Activated naive CD4-positive, alpha-beta T cell treated with anti-CD3 and anti-CD28 coated beads, Interleukin-2, amount 50 U/mL, for 24 hours (primary cell): ENCODE data around the gene SLC27A2.
A peak's percentile ranks its signal among the peaks of the same experiment; 100 is the strongest.
"Not testable (repeated sequence)": the region's sequence is repeated elsewhere in the genome, so short reads cannot be mapped to it uniquely, and the experiment has no call there.

Experiments
- H3K27ac Mint-ChIP-seq: one replicate; pipeline ENCODE4 v1.8.0; 2021; ENCODE audit warnings: mild to moderate bottlenecking, mixed read lengths
- H3K27me3 Mint-ChIP-seq: one replicate; pipeline ENCODE4 v1.8.0; 2021; ENCODE audit warnings: mixed read lengths
- H3K36me3 Mint-ChIP-seq: one replicate; pipeline ENCODE4 v1.8.0; 2021; ENCODE audit warnings: mixed read lengths
- H3K4me1 Mint-ChIP-seq: one replicate; pipeline ENCODE4 v1.8.0; 2021; ENCODE audit warnings: mixed read lengths
- H3K4me3 Mint-ChIP-seq: one replicate; pipeline ENCODE4 v1.8.0; 2021; ENCODE audit warnings: mild to moderate bottlenecking, mixed read lengths
- H3K9me3 Mint-ChIP-seq: one replicate; pipeline ENCODE4 v1.8.0; 2021; ENCODE audit warnings: mixed read lengths

Gene SLC27A2

DNA sequence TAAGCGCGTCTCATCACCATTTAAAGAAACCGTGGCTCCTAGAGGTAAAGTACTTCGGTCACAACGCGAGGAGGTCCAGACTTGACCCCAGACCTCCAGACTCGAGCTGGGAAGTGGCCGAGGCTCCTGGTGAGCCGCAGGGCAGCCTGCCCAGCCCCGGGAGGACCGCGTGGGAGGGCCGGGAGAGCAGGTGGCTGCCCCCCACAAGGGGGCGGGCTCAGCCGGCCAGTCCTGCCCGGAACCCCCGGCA lies at the start of gene SLC27A2:
Gene SLC27A2, plus strand, starts transcription at position 228 of the 250 bp plus-strand sequence. CDS start 232 bp downstream, outside the sequence.
- H3K27ac Mint-ChIP-seq, result peak within 1 kb of the TSS; percentile 59
- no peaks in the 10 kb centered on the region for H3K36me3 Mint-ChIP-seq
- no peaks in the 10 kb centered on the region for H3K9me3 Mint-ChIP-seq
- H3K4me1 Mint-ChIP-seq, result peaks cover 21% of the 10 kb centered on the region
- peaks cover 24% of the 10 kb centered on the region for H3K27me3 Mint-ChIP-seq
- H3K4me3 Mint-ChIP-seq, result peak within 1 kb of the TSS; percentile 90

DNA sequence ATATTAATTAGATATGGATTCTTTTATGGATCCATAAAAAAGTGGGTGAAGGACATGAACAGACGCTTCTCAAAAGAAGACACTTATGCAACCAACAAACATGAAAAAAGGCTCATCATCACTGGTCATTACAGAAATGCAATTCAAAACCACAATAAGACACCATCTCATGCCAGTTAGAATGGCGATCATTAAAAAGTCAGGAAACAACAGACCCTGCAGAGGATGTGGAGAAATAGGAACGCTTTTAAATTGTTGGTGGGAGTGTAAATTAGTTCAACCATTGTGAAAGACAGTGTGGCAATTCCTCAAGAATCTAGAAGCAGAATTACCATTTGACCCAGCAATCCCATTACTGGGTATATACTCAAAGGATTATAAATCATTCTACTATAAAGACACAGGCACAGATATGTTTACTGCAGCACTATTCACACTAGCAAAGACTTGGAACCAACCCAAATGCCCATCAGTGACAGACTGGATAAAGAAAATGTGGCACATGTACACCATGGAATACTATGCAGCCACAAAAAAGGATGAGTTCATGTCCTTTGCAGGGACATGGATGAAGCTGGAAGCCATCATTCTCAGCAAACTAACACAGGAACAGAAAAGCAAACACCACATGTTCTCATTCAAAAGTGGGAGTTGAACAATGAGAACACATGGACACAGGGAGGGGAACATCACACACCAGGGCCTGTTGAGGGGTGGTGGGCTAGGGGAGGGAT lies 49.6 kb upstream of the SLC27A2 start:
- not testable (repeated sequence) for H3K4me3 Mint-ChIP-seq, H3K4me1 Mint-ChIP-seq, H3K36me3 Mint-ChIP-seq, H3K9me3 Mint-ChIP-seq, H3K27me3 Mint-ChIP-seq
- H3K27ac Mint-ChIP-seq, result peak overlapping the region; percentile 48

DNA sequence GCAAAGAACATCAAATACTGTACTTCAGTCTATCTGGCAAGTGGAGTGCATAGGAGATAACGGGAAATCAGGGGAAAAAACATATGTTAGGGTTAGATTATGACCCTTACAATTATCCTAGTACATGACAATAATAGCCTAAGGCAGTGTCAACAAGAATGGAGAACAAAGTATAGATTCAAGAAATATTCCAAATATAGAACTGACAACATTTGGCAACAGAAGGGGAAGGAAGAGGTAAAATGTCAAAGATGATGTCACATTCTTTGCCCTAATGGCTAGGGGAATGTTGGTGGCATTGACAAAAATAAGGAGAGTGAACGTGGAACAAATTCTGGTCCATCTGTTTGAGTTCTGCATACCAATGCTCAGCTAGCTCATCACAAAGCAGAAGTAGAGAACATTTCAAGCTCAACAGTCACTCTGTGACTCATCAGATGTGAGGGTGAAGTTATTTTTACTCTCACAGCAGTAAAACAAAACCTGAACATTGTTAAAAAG lies 47.4 kb upstream of the SLC27A2 start:
- peak overlapping the region; percentile 88 for H3K27ac Mint-ChIP-seq
- H3K4me1 Mint-ChIP-seq, result peaks cover 5% of the 10 kb centered on the region
- no peak overlapping the region for H3K4me3 Mint-ChIP-seq
- no peaks in the 10 kb centered on the region for H3K9me3 Mint-ChIP-seq
- H3K36me3 Mint-ChIP-seq, result no peaks in the 10 kb centered on the region
- H3K27me3 Mint-ChIP-seq, result peaks cover 6% of the 10 kb centered on the region

DNA sequence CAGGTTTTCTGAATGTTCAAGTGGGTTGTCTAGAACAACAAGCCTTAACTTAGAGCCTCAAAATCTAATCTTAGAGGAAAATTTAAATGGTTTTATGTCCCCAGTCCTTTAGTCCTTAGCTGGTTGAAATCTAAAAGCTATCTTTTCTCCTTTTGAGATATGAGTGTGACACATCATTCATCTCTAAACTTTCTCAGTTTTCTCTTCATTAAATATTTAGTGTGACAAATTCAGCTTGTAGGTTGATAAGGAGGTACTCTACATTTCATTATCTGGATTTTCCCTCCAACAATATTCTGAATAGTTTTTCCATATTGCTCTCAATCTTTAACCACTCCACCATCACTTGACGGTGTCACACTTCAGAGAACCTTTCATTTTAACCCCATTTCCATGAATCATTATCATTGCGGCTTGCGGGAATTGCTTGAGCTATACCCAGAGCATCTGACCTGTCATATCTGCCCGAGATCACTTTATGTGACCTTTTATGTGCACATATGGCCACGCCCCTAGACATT lies 46.9 kb upstream of the SLC27A2 start:
- H3K4me1 Mint-ChIP-seq, result peaks cover 5% of the 10 kb centered on the region
- H3K4me3 Mint-ChIP-seq, result no peak overlapping the region
- no peaks in the 10 kb centered on the region for H3K36me3 Mint-ChIP-seq
- H3K27ac Mint-ChIP-seq, result peak overlapping the region; percentile 31
- no peaks in the 10 kb centered on the region for H3K9me3 Mint-ChIP-seq
- peaks cover 6% of the 10 kb centered on the region for H3K27me3 Mint-ChIP-seq

DNA sequence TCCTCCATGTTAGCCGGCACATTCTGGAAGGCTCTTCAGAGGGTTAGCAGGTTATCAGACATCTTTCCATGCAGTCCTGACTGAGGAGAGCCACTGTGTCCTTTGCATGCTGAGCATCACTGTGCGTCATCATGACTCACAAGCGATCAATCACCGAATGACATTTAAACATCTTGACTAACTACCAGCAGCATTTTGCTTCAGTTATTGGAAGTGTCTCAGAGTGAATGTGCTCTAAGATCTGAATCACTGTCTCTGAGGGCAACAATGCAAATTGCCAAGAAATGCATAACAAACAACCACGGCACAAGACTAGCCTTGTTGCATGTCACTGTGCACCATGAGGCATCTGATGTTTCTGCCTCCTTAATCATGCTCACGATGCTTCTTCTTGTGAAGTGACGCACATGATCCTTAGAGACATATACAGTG lies 44.6 kb upstream of the SLC27A2 start:
- H3K4me3 Mint-ChIP-seq, result no peak overlapping the region
- no peaks in the 10 kb centered on the region for H3K9me3 Mint-ChIP-seq
- H3K4me1 Mint-ChIP-seq, result peaks cover 5% of the 10 kb centered on the region
- peak overlapping the region; percentile 70 for H3K27ac Mint-ChIP-seq
- H3K27me3 Mint-ChIP-seq, result peaks cover 4% of the 10 kb centered on the region
- H3K36me3 Mint-ChIP-seq, result no peaks in the 10 kb centered on the region

DNA sequence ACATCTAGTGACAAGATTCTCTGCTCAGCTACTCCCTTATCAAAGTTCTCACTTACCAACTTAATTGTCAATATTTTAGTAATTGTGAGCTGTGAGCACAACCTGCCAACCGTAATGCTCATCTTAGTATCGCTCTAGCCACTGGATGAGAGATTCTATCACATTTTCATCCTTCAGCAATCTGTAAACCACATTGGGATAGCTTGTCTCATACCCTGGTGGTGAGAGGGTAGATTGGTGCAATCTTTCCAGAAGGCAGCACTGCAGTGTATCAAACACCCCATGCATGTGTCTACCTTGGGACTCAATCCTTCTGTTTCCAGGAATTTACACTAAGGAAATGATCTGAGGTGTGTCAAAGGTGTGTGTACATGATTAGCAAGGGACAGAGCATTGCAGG lies 44.1 kb upstream of the SLC27A2 start:
- H3K27me3 Mint-ChIP-seq, result no peaks in the 10 kb centered on the region
- no peaks in the 10 kb centered on the region for H3K9me3 Mint-ChIP-seq
- H3K36me3 Mint-ChIP-seq, result no peaks in the 10 kb centered on the region
- H3K27ac Mint-ChIP-seq, result no peak overlapping the region
- no peak overlapping the region for H3K4me3 Mint-ChIP-seq
- peaks cover 5% of the 10 kb centered on the region for H3K4me1 Mint-ChIP-seq

DNA sequence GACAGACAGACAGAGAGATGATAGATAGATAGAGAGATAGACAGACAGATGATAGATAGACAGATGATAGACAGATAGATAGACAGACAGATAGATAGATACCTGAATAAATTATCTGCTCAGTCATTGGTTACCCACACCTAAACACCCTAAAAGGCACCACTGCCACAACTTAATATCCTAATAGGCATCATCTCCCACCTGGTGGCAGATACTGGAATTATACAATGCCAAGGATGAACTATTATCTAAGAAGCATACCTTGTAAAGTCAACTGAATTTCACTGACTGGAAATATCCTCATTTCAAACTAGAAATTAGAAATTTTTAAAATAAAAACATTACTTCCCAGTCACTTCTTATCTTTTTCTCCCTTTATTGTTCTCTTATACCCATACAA lies 43.6 kb upstream of the SLC27A2 start:
- Mint-ChIP-seq H3K36me3 (no peaks in the 10 kb centered on the region), H3K4me3 (no peak overlapping the region), H3K27me3 (no peaks in the 10 kb centered on the region), H3K27ac (no peak overlapping the region), H3K9me3 (no peaks in the 10 kb centered on the region), H3K4me1 (peaks cover 5% of the 10 kb centered on the region)

DNA sequence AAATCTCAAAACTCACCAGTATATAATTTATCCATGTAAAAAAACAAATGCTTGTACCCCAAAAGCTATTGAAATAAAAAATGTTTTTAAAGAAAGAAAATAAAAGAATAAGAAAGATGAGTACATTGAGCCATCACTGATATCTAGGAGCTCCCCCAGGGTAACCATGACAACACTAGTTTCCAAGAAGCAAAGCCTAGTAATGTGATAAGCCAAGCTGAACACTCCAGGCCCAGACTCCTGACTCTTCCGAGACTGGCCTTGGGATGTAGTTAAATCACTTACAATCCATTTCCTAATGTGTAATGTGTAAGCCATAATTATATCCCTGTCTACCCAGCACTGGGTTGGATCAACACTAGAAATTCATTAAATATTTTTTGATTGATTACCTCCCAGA lies 41.9 kb upstream of the SLC27A2 start:
- H3K4me3 Mint-ChIP-seq, result no peak overlapping the region
- H3K4me1 Mint-ChIP-seq, result no peaks in the 10 kb centered on the region
- no peaks in the 10 kb centered on the region for H3K27me3 Mint-ChIP-seq
- H3K27ac Mint-ChIP-seq, result no peak overlapping the region
- no peaks in the 10 kb centered on the region for H3K36me3 Mint-ChIP-seq
- no peaks in the 10 kb centered on the region for H3K9me3 Mint-ChIP-seq

DNA sequence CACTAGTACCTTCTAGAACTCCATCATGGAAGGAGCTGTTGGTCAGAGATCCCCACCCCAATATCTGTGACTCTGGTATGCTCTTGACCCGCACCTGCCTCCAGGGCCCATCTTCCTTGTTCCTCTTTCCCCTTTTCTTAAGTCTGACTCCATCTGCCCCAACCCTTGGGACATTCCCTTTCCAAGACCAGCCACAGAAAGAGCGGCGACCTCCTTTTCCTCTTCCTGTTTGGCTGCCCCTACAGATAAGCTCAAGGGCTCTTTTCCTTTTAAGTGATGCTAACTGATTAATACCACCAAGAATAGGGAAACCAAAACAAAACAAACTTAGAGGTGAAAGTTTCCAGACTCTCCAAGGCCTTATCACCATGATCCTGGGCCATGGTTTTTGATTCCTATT lies 41.0 kb upstream of the SLC27A2 start:
- H3K9me3 Mint-ChIP-seq, result no peaks in the 10 kb centered on the region
- H3K4me3 Mint-ChIP-seq, result no peak overlapping the region
- no peak overlapping the region for H3K27ac Mint-ChIP-seq
- no peaks in the 10 kb centered on the region for H3K27me3 Mint-ChIP-seq
- H3K4me1 Mint-ChIP-seq, result no peaks in the 10 kb centered on the region
- H3K36me3 Mint-ChIP-seq, result no peaks in the 10 kb centered on the region

DNA sequence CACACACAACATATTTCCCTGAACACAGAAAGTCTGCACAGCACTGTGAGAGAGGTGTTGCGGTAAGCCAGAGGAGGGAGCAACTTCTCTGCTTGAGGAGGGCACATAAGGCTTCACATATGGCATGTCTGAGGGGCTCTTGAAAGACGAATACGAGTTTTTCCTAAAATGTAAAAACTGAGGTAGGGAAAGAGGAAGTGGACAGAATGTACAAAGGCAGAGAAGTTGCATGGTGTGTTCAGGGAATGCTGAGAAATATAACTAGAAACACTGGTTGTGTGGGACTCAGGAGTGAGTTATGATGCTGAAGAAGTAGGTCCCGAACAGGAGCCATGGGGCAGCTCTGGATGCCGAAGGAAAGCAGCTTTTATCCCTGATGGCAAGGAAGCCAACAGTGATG lies 40.1 kb upstream of the SLC27A2 start:
- Mint-ChIP-seq H3K27ac (no peak overlapping the region), H3K4me3 (no peak overlapping the region), H3K4me1 (no peaks in the 10 kb centered on the region), H3K36me3 (no peaks in the 10 kb centered on the region), H3K27me3 (no peaks in the 10 kb centered on the region), H3K9me3 (no peaks in the 10 kb centered on the region)

DNA sequence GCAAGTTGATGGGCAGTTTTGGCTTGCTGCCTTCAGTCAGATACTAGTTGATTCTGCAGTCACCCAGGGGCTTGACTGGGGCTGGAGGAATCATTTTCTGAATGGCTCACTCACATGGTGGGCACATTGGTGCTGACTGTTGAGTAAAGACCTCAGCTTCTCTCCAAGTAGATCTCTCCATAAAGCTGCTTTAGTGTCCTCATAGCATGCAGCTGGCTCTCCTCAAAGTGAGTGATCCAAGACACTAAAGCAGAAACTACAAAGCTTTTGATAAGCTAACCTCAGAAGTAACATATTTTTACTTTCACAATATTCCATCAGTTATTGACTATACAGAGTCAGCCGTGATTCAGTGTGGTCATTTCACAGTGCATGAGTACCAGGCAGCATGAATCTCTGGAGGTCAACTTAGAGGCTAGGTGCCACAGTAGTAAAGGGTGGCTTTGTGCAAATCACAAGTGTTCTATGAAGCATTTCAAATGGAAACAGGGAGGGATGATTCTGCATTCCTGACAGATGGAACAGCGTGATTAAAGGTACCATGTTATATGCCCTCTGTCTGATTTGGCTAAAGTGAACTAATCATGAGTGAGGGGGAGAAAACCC lies 38.6 kb upstream of the SLC27A2 start:
- Mint-ChIP-seq H3K27ac (no peak overlapping the region), H3K36me3 (no peaks in the 10 kb centered on the region), H3K4me3 (no peak overlapping the region), H3K4me1 (no peaks in the 10 kb centered on the region), H3K9me3 (no peaks in the 10 kb centered on the region), H3K27me3 (no peaks in the 10 kb centered on the region)

DNA sequence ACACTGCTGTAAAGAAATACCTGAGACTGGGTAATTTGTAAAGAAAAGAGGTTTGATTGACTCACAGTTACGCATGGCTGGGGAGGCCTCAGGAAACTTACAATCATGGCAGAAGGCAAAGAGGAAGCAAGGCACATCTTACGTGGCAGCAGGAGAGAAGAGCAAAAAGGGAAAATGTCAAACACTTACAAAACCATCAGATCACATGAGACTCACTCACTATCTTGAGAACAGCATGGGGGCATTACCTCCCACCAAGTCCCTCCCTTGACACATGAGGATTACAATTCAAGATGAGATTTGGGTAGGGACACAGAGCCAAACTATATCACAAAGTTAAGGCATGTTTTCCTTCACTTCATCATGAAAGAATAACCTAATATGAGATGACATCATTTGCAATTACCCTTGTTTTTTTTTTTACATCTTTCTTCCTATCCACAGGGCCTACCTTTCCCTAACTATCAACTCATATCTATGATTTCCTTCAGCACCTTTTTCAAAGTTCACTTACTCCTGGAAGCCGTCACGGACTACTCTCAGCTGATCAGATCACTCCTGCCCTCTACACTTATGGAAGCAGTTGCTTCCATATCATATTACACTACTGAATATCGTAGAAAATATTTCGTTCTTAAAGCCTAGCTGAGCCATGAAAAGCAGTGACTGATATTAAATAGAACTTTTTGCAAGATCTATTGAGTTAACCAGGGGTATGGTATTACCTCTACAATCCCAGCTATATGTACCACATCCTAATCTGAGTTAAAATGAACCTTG lies 37.5 kb upstream of the SLC27A2 start:
- Mint-ChIP-seq H3K27me3 (no peaks in the 10 kb centered on the region), H3K36me3 (no peaks in the 10 kb centered on the region), H3K9me3 (no peaks in the 10 kb centered on the region), H3K4me3 (no peak overlapping the region), H3K4me1 (no peaks in the 10 kb centered on the region), H3K27ac (no peak overlapping the region)

DNA sequence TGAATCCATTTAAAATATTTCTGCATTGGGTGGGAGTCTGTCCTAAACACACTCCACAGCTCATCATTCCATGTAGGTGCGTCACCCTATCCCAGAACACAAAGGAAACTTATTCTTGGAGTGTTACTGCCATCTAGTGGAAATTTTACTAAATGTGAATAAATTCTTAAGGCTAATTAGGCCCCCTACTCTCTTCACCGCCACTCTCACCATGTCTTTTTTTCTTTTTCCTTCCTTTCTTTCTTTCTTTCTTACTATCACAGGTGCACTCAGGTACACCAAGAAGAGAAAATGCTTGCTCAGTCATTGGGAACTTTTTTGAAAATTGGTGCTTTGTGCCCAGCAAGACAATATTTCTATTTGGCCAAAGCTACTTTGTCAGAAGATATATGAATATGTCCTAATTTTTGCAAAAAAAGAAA lies 36.5 kb upstream of the SLC27A2 start:
- no peaks in the 10 kb centered on the region for H3K27me3 Mint-ChIP-seq
- H3K4me1 Mint-ChIP-seq, result no peaks in the 10 kb centered on the region
- no peaks in the 10 kb centered on the region for H3K36me3 Mint-ChIP-seq
- H3K9me3 Mint-ChIP-seq, result no peaks in the 10 kb centered on the region
- H3K27ac Mint-ChIP-seq, result no peak overlapping the region
- no peak overlapping the region for H3K4me3 Mint-ChIP-seq

DNA sequence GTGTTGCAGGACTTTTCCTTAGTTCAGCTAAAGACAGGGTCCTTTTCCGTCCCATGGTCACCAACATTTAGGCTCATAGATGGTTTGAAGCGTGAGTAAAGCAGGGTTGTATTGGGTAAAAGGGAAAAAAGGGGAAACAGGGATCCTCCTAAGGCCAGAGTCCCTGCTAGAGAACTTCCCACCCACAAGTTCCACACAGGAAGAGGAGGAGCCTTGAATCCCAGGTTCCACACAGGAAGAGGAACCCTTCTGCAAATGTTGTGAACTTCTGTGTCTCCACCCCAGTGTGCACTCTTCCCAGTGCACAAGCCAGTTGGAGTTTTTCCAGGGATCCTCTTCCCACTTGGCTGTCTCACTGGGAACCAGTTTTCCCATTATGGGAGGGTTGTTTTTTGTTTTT lies 35.4 kb upstream of the SLC27A2 start:
- H3K4me1 Mint-ChIP-seq, result no peaks in the 10 kb centered on the region
- no peaks in the 10 kb centered on the region for H3K36me3 Mint-ChIP-seq
- H3K27ac Mint-ChIP-seq, result no peak overlapping the region
- H3K4me3 Mint-ChIP-seq, result no peak overlapping the region
- H3K9me3 Mint-ChIP-seq, result no peaks in the 10 kb centered on the region
- no peaks in the 10 kb centered on the region for H3K27me3 Mint-ChIP-seq

DNA sequence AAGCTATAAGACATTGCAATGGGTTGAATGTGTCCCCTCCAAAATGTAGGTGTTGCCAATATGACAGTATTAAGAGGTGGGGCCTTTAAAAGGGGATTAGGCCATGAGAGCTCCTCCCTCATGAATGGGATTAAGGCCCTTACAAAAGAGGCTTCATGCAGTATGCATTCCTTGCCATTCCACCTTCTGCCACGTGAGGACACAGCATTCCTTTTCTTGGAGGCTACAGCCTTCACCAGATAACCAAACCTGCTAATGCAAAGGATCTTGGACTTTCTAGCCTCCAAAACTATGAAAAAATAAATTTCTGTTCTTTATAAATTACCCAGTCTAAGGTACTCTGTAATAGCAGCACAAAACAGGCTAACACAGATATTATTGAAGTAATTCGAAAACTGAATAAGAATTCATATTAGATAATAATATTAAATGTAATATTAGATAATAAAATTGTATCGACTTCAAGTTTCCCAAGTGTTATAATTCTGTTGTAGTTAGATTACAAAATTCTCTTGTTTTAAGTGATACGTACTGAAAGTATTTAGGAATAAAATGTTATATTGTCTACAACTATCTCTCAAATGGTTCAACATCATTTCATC lies 33.5 kb upstream of the SLC27A2 start:
- no peak overlapping the region for H3K27ac Mint-ChIP-seq
- no peaks in the 10 kb centered on the region for H3K9me3 Mint-ChIP-seq
- no peaks in the 10 kb centered on the region for H3K4me1 Mint-ChIP-seq
- no peaks in the 10 kb centered on the region for H3K27me3 Mint-ChIP-seq
- no peak overlapping the region for H3K4me3 Mint-ChIP-seq
- no peaks in the 10 kb centered on the region for H3K36me3 Mint-ChIP-seq

DNA sequence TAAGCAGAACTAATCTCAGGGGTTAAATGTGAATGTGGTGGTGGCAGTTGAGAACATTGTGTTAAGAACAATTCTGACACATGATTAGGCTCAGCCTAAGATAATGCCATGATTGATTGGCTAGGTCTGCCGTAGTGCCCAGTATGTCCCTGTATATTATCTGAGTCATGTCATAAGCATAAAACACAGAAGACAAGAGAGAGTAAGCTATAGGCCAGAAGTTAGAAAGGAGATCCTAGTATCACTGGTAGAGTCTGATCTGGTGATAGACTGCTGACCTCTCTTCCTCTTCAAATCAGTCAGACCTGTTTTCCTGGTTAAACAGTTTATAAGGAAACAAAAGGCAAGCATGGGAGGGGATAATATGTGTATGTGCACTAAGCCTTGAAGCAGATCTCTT lies 32.9 kb upstream of the SLC27A2 start:
- Mint-ChIP-seq H3K36me3 (no peaks in the 10 kb centered on the region), H3K4me1 (no peaks in the 10 kb centered on the region), H3K27me3 (no peaks in the 10 kb centered on the region), H3K9me3 (no peaks in the 10 kb centered on the region), H3K27ac (no peak overlapping the region), H3K4me3 (no peak overlapping the region)
